ENCODE data around the gene MMP24OS. TPM values are rescaled to one million over a fixed set of nuclear protein-coding genes. Genes with fewer than 3 reads are reported as not detected.

Gene MMP24OS
- total and polyA plus RNA-seq, 2 donors (not counting 3 experiments of a cell fraction or from before 2014, with no cell fraction given) = 35.1 to 55.6 TPM

DNA sequence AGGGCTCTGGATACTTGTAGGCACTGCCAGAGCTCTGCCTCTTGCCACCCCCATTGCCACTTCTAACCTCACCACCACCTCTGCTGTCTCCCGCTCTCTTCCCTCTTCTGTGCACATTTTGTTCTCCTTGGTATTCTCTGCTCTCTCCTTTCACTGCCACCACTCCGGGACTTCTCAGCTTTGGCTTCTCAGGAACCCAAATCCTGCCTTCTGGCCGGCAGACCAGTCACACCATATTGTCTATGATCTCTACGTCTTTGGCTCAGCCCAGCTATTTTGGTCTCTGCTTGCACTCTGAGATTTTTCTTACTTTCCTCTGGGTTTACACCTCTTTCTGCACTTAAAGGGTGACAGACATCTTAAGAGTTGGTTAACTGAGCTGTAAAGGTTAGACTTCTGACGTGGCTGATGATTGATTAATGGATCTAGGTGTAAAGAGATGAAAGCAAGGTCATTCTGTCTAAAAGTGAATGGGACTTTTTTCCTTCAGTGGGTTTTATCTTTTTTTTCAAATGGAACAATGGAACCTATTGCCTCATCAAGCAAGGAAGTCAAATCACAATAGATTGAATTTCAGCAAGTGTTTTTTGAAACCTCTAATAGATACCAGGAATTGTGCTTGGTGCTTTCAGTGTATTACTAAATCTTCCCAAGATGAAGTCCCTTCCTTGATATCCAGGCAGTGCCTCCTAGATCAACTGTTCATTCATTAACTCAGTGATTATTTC, 37.7 kb downstream of the MMP24OS start:
- dilution Hi-C loops (cut with MboI; ENCODE audit: extremely low pct_ligation_motif_present, low sequenced_read_pairs) (no loop called here), intact Hi-C loops (cut with micrococcal nuclease) (no loop called here)
- H3K79me2 ChIP-seq (ENCODE audit: control insufficient read depth, insufficient read depth, low read length) = no peaks in the 10 kb centered on the region
- no peak overlapping the region for H3K4me2 ChIP-seq (ENCODE audit: insufficient read depth, low read length)
- H3K36me3 ChIP-seq (ENCODE audit: control insufficient read depth in 2 of 2, extremely low read depth in 1 of 2, insufficient read depth in 2 of 2, low read length in 2 of 2) = no peaks in the 10 kb centered on the region
- H4K20me1 ChIP-seq (replicated peaks; ENCODE audit: control insufficient read depth, extremely low read depth, insufficient read depth, low read length) = no peaks in the 10 kb centered on the region
- POLR2A ChIA-PET = no interaction called here
- peaks cover 26 to 33% of the 10 kb centered on the region in 2 experiments for H3K27me3 ChIP-seq (ENCODE audit: control insufficient read depth in 2 of 2, insufficient read depth in 2 of 2, low read length in 2 of 2)
- no peak overlapping the region for H3K9ac ChIP-seq (replicated peaks; ENCODE audit: extremely low read depth, insufficient read depth, low read length)
- no peaks in the 10 kb centered on the region for H3K4me1 ChIP-seq (ENCODE audit: control insufficient read depth, extremely low read depth, insufficient read depth, low read length)
- FAIRE-seq (peak; percentile 70), DNase-seq (ENCODE audit: low read depth, low spot score) (no peak)
- H2AFZ ChIP-seq (ENCODE audit: low read depth, low read length) = no peak overlapping the region
- H3K27ac ChIP-seq (ENCODE audit: insufficient read depth, low read depth, low read length) = no peak overlapping the region
- BruUV-seq (replicated peaks) = no TSS peak
- H3K9me1 ChIP-seq (replicated peaks; ENCODE audit: control insufficient read depth, extremely low read depth, insufficient read depth, low read length) = no peaks in the 10 kb centered on the region
- no peak for TF ChIP-seq FOS (IDR thresholded peaks at IDR 0.05; ENCODE audit: borderline replicate concordance, insufficient read depth, low read length)
- TF ChIP-seq, protein P1, sequence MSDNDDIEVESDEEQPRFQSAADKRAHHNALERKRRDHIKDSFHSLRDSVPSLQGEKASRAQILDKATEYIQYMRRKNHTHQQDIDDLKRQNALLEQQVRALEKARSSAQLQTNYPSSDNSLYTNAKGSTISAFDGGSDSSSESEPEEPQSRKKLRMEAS (IDR thresholded peaks at IDR 0.05; ENCODE audit: insufficient read depth, insufficient read length) = no peak
- TF ChIP-seq JUN (IDR thresholded peaks at IDR 0.05; ENCODE audit: borderline replicate concordance, insufficient read depth, insufficient read length, low read depth) = no peak
- TF ChIP-seq POLR2A (IDR thresholded peaks at IDR 0.05; ENCODE audit: low read depth, low read length) = no peak
- TF ChIP-seq, protein P2, sequence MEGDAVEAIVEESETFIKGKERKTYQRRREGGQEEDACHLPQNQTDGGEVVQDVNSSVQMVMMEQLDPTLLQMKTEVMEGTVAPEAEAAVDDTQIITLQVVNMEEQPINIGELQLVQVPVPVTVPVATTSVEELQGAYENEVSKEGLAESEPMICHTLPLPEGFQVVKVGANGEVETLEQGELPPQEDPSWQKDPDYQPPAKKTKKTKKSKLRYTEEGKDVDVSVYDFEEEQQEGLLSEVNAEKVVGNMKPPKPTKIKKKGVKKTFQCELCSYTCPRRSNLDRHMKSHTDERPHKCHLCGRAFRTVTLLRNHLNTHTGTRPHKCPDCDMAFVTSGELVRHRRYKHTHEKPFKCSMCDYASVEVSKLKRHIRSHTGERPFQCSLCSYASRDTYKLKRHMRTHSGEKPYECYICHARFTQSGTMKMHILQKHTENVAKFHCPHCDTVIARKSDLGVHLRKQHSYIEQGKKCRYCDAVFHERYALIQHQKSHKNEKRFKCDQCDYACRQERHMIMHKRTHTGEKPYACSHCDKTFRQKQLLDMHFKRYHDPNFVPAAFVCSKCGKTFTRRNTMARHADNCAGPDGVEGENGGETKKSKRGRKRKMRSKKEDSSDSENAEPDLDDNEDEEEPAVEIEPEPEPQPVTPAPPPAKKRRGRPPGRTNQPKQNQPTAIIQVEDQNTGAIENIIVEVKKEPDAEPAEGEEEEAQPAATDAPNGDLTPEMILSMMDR (IDR thresholded peaks at IDR 0.05; ENCODE audit: extremely low read depth in 1 of 2, insufficient read depth in 1 of 2, low read depth in 1 of 2, low read length in 2 of 2) = no peak
- no peak for TF ChIP-seq POLR2AphosphoS5 (IDR thresholded peaks at IDR 0.05; ENCODE audit: insufficient read depth, low read depth, low read length)
- TF ChIP-seq MYC (IDR thresholded peaks at IDR 0.05; ENCODE audit: low read depth, low read length) = no peak
- no peak for TF ChIP-seq GATA2 (IDR thresholded peaks at IDR 0.05; ENCODE audit: insufficient read depth, insufficient read length, low read depth, low read length)
- no peak overlapping the region for H3K4me3 ChIP-seq (replicated peaks in 1 of 3; ENCODE audit: insufficient read depth in 1 of 3, low read depth in 1 of 3, low read length in 3 of 3)
- no peaks in the 10 kb centered on the region for H3K9me3 ChIP-seq (replicated peaks; ENCODE audit: control insufficient read depth, insufficient read depth, low read length)
- CTCF ChIA-PET = interaction anchor here (0.7 kb wide), 1 partner anchor 144 kb away, joined by 4 read pairs; no protein-coding TSS in a partner anchor
